Loucy (cell line): ENCODE data around the gene PLPP6.

ENCODE experiments used
- EZH2phosphoT487 ChIP-seq: fragments of 200-600 bp; IDR thresholded peaks from 2 replicates; pipeline ENCODE4 v1.6.1; 2018; ENCODE audit warnings: antibody characterized with exemption, mild to moderate bottlenecking, moderate library complexity, borderline replicate concordance
- TF ChIP-seq, protein P1 (sequence below): fragments of 200-600 bp; sonication (generic); conservative IDR thresholded peaks from 2 replicates; pipeline ENCODE4 v1.5.1; 2014; ENCODE audit warnings: mild to moderate bottlenecking, antibody characterized with exemption, low read length

DNA sequence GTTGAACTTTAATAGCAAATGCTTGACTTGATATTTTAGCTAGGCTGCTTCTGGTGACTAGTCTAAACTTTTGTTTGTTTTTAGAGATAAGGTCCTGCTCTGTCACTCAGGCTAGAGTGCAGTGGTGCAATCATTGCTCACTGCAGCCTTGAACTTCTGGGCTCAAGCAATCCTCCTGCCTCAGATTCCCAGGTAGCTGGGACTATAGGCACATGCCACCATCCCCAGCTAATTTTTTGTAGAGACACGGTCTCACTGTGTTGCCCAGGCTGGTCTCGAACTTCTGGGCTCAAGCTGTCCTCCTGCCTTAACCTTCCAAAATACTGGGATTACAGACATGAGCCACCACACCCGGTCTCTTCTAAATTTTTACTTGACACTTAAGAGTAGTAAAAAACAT is 38.0 kb downstream of the PLPP6 start:
- TF ChIP-seq, protein P1, sequence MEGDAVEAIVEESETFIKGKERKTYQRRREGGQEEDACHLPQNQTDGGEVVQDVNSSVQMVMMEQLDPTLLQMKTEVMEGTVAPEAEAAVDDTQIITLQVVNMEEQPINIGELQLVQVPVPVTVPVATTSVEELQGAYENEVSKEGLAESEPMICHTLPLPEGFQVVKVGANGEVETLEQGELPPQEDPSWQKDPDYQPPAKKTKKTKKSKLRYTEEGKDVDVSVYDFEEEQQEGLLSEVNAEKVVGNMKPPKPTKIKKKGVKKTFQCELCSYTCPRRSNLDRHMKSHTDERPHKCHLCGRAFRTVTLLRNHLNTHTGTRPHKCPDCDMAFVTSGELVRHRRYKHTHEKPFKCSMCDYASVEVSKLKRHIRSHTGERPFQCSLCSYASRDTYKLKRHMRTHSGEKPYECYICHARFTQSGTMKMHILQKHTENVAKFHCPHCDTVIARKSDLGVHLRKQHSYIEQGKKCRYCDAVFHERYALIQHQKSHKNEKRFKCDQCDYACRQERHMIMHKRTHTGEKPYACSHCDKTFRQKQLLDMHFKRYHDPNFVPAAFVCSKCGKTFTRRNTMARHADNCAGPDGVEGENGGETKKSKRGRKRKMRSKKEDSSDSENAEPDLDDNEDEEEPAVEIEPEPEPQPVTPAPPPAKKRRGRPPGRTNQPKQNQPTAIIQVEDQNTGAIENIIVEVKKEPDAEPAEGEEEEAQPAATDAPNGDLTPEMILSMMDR, result no peak
- no peak for TF ChIP-seq EZH2phosphoT487
